HG03025 (cell line): Measurements from ENCODE around the gene PRM3.

Source experiments
- ATAC-seq: cut with Tn5 transposase; IDR thresholded peaks from one replicate; pipeline ENCODE4 v1.9.1; 2021; ENCODE audit warnings: mild to moderate bottlenecking, moderate library complexity; ENCODE audit not compliant: unreplicated experiment, low FRiP score

The PRM3 gene

GRCh38 chr16:11289202-11289601, 15.8 kb upstream of the PRM3 start:
- ATAC-seq = no peak

GRCh38 chr16:11285842-11286241, 12.4 kb upstream of the PRM3 start:
- ATAC-seq = no peak

- no peak for ATAC-seq
These were observed 10.4 kb upstream of the PRM3 start for GRCh38 chr16:11283820-11284248.

GRCh38 chr16:11280616-11281522, 7.4 kb upstream of the PRM3 start, which contains the start of gene PRM1:
Gene PRM1, minus strand, starts transcription at chr16:11281330. Its CDS starts 92 bp downstream, at chr16:11281238.
- ATAC-seq = no peak

- no peak for ATAC-seq
These were observed 5.5 kb upstream of the PRM3 start for GRCh38 chr16:11278681-11279628.

GRCh38 chr16:11277607-11278337, 4.3 kb upstream of the PRM3 start:
- ATAC-seq = no peak

GRCh38 chr16:11276896-11277593, 3.6 kb upstream of the PRM3 start:
- ATAC-seq = no peak

- no peak for ATAC-seq
These were observed 2.9 kb upstream of the PRM3 start, which contains the start of gene PRM2 for GRCh38 chr16:11276143-11276895. Gene PRM2, minus strand, starts transcription at chr16:11276480. Its CDS starts 110 bp downstream, at chr16:11276370.

GRCh38 chr16:11274964-11275363, 1.5 kb upstream of the PRM3 start:
- ATAC-seq = no peak

- ATAC-seq = no peak
These were observed 394 bp upstream of the PRM3 start for GRCh38 chr16:11273721-11274324.

GRCh38 chr16:11272484-11272883, 945 bp downstream of the PRM3 start:
- no peak for ATAC-seq

- ATAC-seq = no peak
These were observed 1.8 kb downstream of the PRM3 start for GRCh38 chr16:11271610-11272009.

GRCh38 chr16:11270602-11271162, 2.7 kb downstream of the PRM3 start:
- no peak for ATAC-seq

GRCh38 chr16:11268921-11269375, 4.5 kb downstream of the PRM3 start, which contains the start of gene TNP2:
Gene TNP2, minus strand, starts transcription at chr16:11269325. Its CDS starts 63 bp downstream, at chr16:11269262.
- ATAC-seq = no peak

GRCh38 chr16:11265124-11265523, 8.3 kb downstream of the PRM3 start:
- ATAC-seq = no peak

- ATAC-seq = no peak
These were observed 9.1 kb downstream of the PRM3 start for GRCh38 chr16:11264155-11264832.

GRCh38 chr16:11263737-11264136, 9.7 kb downstream of the PRM3 start:
- ATAC-seq = no peak
